HuH-7.5 (cell line): ENCODE measurements around the gene ITPKB.

Source experiments
- DNase-seq: peaks from one replicate; pipeline ENCODE4 v3.0.0; 2011; ENCODE audit warnings: low spot score

ITPKB gene

GRCh38 chr1:226665505-226666163 lies 73.4 kb downstream of the ITPKB start:
- no peak for DNase-seq

GRCh38 chr1:226664413-226665101 lies 74.5 kb downstream of the ITPKB start:
- DNase-seq: no peak

- DNase-seq: no peak
These were observed 75.8 kb downstream of the ITPKB start for GRCh38 chr1:226663327-226663704.

- DNase-seq: no peak
These were observed 76.3 kb downstream of the ITPKB start for GRCh38 chr1:226662642-226663326.

GRCh38 chr1:226661965-226662364 lies 77.1 kb downstream of the ITPKB start:
- DNase-seq: no peak

- no peak for DNase-seq
These were observed 77.8 kb downstream of the ITPKB start for GRCh38 chr1:226661271-226661670.

GRCh38 chr1:226660410-226661182 lies 78.5 kb downstream of the ITPKB start:
- no peak for DNase-seq

GRCh38 chr1:226659641-226660040 lies 79.4 kb downstream of the ITPKB start:
- no peak for DNase-seq

- DNase-seq: no peak
These were observed 79.9 kb downstream of the ITPKB start for GRCh38 chr1:226659136-226659535.

- no peak for DNase-seq
These were observed 80.4 kb downstream of the ITPKB start for GRCh38 chr1:226658546-226659125.

- no peak for DNase-seq
These were observed 81.1 kb downstream of the ITPKB start for GRCh38 chr1:226657895-226658545.

- no peak for DNase-seq
These were observed 82.3 kb downstream of the ITPKB start for GRCh38 chr1:226656601-226657277.

- no peak for DNase-seq
These were observed 82.9 kb downstream of the ITPKB start for GRCh38 chr1:226656201-226656600.

- DNase-seq: no peak
These were observed 83.6 kb downstream of the ITPKB start for GRCh38 chr1:226655251-226656163.

GRCh38 chr1:226654668-226655055 lies 84.4 kb downstream of the ITPKB start:
- no peak for DNase-seq

- DNase-seq: no peak
These were observed 84.9 kb downstream of the ITPKB start for GRCh38 chr1:226654046-226654667.

- DNase-seq: no peak
These were observed 85.7 kb downstream of the ITPKB start for GRCh38 chr1:226653311-226653921.

GRCh38 chr1:226652613-226653012 lies 86.5 kb downstream of the ITPKB start:
- DNase-seq: no peak

GRCh38 chr1:226651732-226652105 lies 87.4 kb downstream of the ITPKB start:
- no peak for DNase-seq
